HL-60 (cell line): ENCODE results near the gene OR2D2.

Source experiments
- DNase-seq, 2 experiments: peaks; one replicate each; pipeline ENCODE4 v3.0.0-alpha.2; 2010 to 2020; ENCODE audit warnings: low read depth in 1 of 2, low spot score in 1 of 2
- H3K27ac ChIP-seq: fragments of 250-450 bp; sonication (Bioruptor Pico); replicated peaks from 2 replicates; pipeline ENCODE4 v1.5.1; 2020; ENCODE audit warnings: mild to moderate bottlenecking, moderate library complexity
- H3K27me3 ChIP-seq: fragments of 250-450 bp; sonication (Bioruptor Pico); 2 replicates; pipeline ENCODE4 v1.5.1; 2021; ENCODE audit warnings: mild to moderate bottlenecking, moderate library complexity; ENCODE audit not compliant: insufficient read depth, poor library complexity, severe bottlenecking
- H3K4me3 ChIP-seq: replicated peaks from 2 replicates; pipeline ENCODE4 v1.5.1; 2011; ENCODE audit warnings: mild to moderate bottlenecking, control low read depth, low read length; ENCODE audit not compliant: insufficient read depth
- GABPA ChIP-seq: IDR thresholded peaks from 2 replicates; pipeline ENCODE4 v1.6.1; 2012; ENCODE audit warnings: low read depth
- POLR2AphosphoS5 ChIP-seq: IDR thresholded peaks from 2 replicates; pipeline ENCODE4 v1.6.1; 2012; ENCODE audit warnings: low read depth
- REST ChIP-seq: IDR thresholded peaks from 2 replicates; pipeline ENCODE4 v1.6.1; 2012; ENCODE audit warnings: low read depth; ENCODE audit not compliant: insufficient replicate concordance
- SPI1 ChIP-seq: IDR thresholded peaks from 2 replicates; pipeline ENCODE4 v1.6.1; 2012; ENCODE audit warnings: low read depth, mild to moderate bottlenecking, borderline replicate concordance
- TF ChIP-seq, protein P1 (sequence below): IDR thresholded peaks from one replicate; pipeline ENCODE4 v1.5.1; 2011; ENCODE audit warnings: low read length, control low read depth, inconsistent platforms; ENCODE audit not compliant: insufficient read depth

Gene OR2D2

GRCh38 chr11:6844356-6844755 is 47.9 kb downstream of the OR2D2 start:
- no peak for DNase-seq
- no peaks in the 10 kb centered on the region for H3K27me3 ChIP-seq
- no peak overlapping the region for H3K4me3 ChIP-seq
- H3K27ac ChIP-seq: no peak overlapping the region
- TF ChIP-seq GABPA: no peak
- no peak for TF ChIP-seq REST
- TF ChIP-seq, protein P1, sequence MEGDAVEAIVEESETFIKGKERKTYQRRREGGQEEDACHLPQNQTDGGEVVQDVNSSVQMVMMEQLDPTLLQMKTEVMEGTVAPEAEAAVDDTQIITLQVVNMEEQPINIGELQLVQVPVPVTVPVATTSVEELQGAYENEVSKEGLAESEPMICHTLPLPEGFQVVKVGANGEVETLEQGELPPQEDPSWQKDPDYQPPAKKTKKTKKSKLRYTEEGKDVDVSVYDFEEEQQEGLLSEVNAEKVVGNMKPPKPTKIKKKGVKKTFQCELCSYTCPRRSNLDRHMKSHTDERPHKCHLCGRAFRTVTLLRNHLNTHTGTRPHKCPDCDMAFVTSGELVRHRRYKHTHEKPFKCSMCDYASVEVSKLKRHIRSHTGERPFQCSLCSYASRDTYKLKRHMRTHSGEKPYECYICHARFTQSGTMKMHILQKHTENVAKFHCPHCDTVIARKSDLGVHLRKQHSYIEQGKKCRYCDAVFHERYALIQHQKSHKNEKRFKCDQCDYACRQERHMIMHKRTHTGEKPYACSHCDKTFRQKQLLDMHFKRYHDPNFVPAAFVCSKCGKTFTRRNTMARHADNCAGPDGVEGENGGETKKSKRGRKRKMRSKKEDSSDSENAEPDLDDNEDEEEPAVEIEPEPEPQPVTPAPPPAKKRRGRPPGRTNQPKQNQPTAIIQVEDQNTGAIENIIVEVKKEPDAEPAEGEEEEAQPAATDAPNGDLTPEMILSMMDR: no peak
- no peak for TF ChIP-seq POLR2AphosphoS5
- no peak for TF ChIP-seq SPI1

DNA sequence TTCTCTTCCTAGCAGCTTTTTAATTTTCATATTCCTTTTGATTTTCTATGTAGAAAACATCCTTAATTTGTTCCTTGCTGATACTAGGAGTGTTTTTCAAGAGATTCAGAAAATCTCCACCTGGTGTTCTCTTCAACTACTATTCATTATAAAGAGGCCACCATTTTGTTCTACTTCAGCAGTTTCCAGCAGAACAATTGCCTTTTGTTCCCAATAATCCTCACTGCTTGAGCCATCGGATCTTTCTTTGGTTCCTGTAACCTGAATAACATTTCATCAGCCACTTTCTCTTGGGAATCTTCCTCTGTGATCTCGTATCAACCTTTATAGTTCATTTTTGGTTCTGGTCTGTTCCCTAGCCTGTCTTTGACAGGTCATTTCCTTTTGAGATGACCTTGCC is 48.6 kb downstream of the OR2D2 start:
- no peak for DNase-seq
- no peak for TF ChIP-seq SPI1
- no peak for TF ChIP-seq REST
- no peak for TF ChIP-seq GABPA
- Histone ChIP-seq H3K27ac (no peak overlapping the region), H3K27me3 (no peaks in the 10 kb centered on the region), H3K4me3 (no peak overlapping the region)

DNA sequence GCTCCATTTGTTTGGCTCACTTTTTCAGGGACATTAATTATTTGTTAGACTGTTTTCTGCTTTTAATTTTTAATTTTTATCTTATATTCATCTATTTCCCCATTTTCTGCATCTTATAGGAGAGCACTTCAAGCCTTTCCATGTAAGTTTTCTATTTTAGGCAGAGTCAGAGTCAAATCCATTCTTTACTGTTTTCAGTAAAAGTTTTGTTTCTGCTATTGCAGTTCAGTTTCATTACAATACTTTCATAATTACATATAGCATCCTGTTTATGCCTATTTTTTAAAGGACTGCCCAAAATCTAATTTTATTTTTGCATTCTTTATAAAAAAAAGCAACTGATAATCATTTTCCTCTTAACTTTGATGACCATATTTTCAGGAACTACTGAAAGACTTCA is 50.6 kb downstream of the OR2D2 start:
- no peak overlapping the region for H3K4me3 ChIP-seq
- H3K27ac ChIP-seq: no peak overlapping the region
- H3K27me3 ChIP-seq: no peaks in the 10 kb centered on the region
- no peak for DNase-seq
- no peak for TF ChIP-seq POLR2AphosphoS5
- TF ChIP-seq, protein P1: no peak
- TF ChIP-seq SPI1: no peak
- TF ChIP-seq GABPA: no peak
- TF ChIP-seq REST: no peak
